ENCODE results near the gene TRIM50.
"Not testable (repeated sequence)": the region's sequence is repeated elsewhere in the genome, so short reads cannot be mapped to it uniquely, and the experiment has no call there.

TRIM50 gene

GRCh38 chr7:73327922-73328321 is at the start of gene TRIM50, which contains the start of gene FKBP6:
Gene TRIM50 (minus strand): TSS chr7:73328082. CDS start chr7:73324787, 3,295 bp downstream.
Gene FKBP6 (plus strand): TSS chr7:73328161. CDS start chr7:73328429, 268 bp downstream.
- not testable (repeated sequence) for H3K27ac ChIP-seq

DNA sequence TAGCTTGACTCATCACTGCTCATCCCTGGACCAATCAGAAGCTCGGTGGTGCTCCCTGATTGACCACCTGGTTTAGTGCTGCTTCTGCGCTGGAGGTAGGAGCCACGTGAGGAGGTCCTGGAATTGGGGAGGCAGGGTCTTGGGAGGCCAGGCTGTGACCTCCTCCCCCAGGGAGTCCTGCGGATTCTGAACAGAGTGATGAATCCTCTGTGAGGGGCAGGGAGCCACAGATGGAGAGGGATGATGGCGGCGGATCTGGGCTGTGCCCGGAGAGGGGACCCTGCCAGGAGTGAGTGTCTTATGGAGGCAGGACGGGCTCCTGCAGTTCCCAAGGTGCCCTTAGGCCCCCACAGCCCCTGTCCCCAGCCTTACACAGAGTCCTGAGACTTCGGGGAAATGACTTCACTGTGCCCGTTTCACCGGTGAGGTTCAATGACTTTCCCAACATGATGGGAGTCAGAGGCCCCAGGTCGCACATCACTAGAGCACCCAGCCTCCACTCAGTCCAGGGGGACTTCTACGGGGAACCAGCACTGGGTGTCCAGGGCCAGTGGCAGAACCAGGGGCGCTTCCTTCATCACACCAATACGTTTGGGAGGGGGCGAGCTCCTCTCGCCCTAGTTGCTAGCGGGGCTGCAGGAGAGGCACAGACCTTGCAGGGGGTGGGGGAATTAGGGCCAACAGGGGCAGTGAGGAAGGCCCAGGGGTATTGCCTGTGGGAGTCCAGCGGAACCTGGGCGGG is 49.0 kb upstream of the TRIM50 start:
- no peak overlapping the region for H3K27ac ChIP-seq
- TF ChIP-seq CTCF (conservative IDR thresholded peaks at IDR 0.05): no peak

- not testable (repeated sequence) for H3K27ac ChIP-seq
Observed at GRCh38 chr7:73376262-73376661, 48.4 kb upstream of the TRIM50 start.

GRCh38 chr7:73373741-73374140 is 45.9 kb upstream of the TRIM50 start:
- H3K27ac ChIP-seq: no peak overlapping the region
- TF ChIP-seq CTCF (conservative IDR thresholded peaks at IDR 0.05): no peak

GRCh38 chr7:73369622-73370021 is 41.7 kb upstream of the TRIM50 start:
- no peak overlapping the region for H3K27ac ChIP-seq
- no peak for TF ChIP-seq CTCF (conservative IDR thresholded peaks at IDR 0.05)

GRCh38 chr7:73369009-73369408 is 41.1 kb upstream of the TRIM50 start:
- TF ChIP-seq CTCF (conservative IDR thresholded peaks at IDR 0.05): no peak

GRCh38 chr7:73366990-73367389 is 39.1 kb upstream of the TRIM50 start:
- TF ChIP-seq CTCF (conservative IDR thresholded peaks at IDR 0.05): no peak
- no peak overlapping the region for H3K27ac ChIP-seq

More at GRCh38 chr7:73369009-73369408, 41.1 kb upstream of the TRIM50 start:
- no peak overlapping the region for H3K27ac ChIP-seq

GRCh38 chr7:73366127-73366526 is 38.2 kb upstream of the TRIM50 start:
- H3K27ac ChIP-seq: no peak overlapping the region
- no peak for TF ChIP-seq CTCF (conservative IDR thresholded peaks at IDR 0.05)

Data from VCaP (cell line).